PC-3 (cell line): ENCODE data around the gene TGM2.

Experiments used
- CTCF ChIP-seq: fragments of 300-600 bp; sonication (generic); conservative IDR thresholded peaks from 2 replicates; pipeline ENCODE4 v1.5.1; 2017; ENCODE audit warnings: antibody characterized with exemption, low read depth, mild to moderate bottlenecking, low read length
- EZH2phosphoT487 ChIP-seq: fragments of 300-600 bp; sonication (generic); IDR thresholded peaks from 2 replicates; pipeline ENCODE4 v1.6.1; 2018; ENCODE audit warnings: mild to moderate bottlenecking, antibody characterized with exemption, low read length, borderline replicate concordance

GRCh38 chr20:38104285-38104684 lies 60.8 kb downstream of the TGM2 start:
- TF ChIP-seq CTCF (no peak), EZH2phosphoT487 (no peak)
